Hematopoietic multipotent progenitor cell (in vitro differentiated cells): Measurements from ENCODE around the gene CDK14. TPM values are rescaled to one million over a fixed set of nuclear protein-coding genes. Genes with fewer than 3 reads are reported as not detected.
"Not testable (repeated sequence)": the region's sequence is repeated elsewhere in the genome, so short reads cannot be mapped to it uniquely, and the experiment has no call there.

Experiments used
- DNase-seq, 3 donors: peaks; one replicate each; pipeline ENCODE4 v3.0.0-alpha.2; 2011 to 2015; ENCODE audit warnings: low read depth in 2 of 3, low spot score in 2 of 3
- total RNA-seq: library from RNA; depleted of rRNA; stranded (reverse); fragments of >200 nt; gene quantifications from one replicate; pipeline ENCODE4 v1.2.3, GENCODE V29; 2012

Gene CDK14
- total RNA-seq, 1 donor, result 7.5 TPM

GRCh38 chr7:90713628-90714027 lies 117.5 kb downstream of the CDK14 start:
- no peak for DNase-seq

- DNase-seq, result no peak
These were observed 118.9 kb downstream of the CDK14 start for GRCh38 chr7:90715067-90715466.

GRCh38 chr7:90717296-90718060 lies 121.4 kb downstream of the CDK14 start:
- no peak for DNase-seq

- no peak for DNase-seq
These were observed 123.0 kb downstream of the CDK14 start for GRCh38 chr7:90719155-90719554.

- no peak for DNase-seq
These were observed 125.1 kb downstream of the CDK14 start for GRCh38 chr7:90720984-90721760.

GRCh38 chr7:90721869-90722431 lies 125.8 kb downstream of the CDK14 start:
- DNase-seq, result no peak

GRCh38 chr7:90723233-90723632 lies 127.1 kb downstream of the CDK14 start:
- no peak for DNase-seq

- DNase-seq, result no peak
These were observed 127.7 kb downstream of the CDK14 start for GRCh38 chr7:90723866-90724265.

- DNase-seq, result no peak
These were observed 130.0 kb downstream of the CDK14 start for GRCh38 chr7:90726120-90726519.

GRCh38 chr7:90726623-90727022 lies 130.5 kb downstream of the CDK14 start:
- DNase-seq, result no peak

- DNase-seq, result no peak
These were observed 131.3 kb downstream of the CDK14 start for GRCh38 chr7:90727412-90727811.

GRCh38 chr7:90728568-90728967 lies 132.4 kb downstream of the CDK14 start:
- no peak for DNase-seq

GRCh38 chr7:90735611-90736280 lies 139.6 kb downstream of the CDK14 start:
- not testable (repeated sequence) for DNase-seq

GRCh38 chr7:90736316-90736715 lies 140.2 kb downstream of the CDK14 start:
- DNase-seq, result no peak

- peak in 1 of 3 donors; percentile 13 for DNase-seq
These were observed 141.1 kb downstream of the CDK14 start for GRCh38 chr7:90736968-90737939.

GRCh38 chr7:90738249-90738648 lies 142.1 kb downstream of the CDK14 start:
- no peak for DNase-seq

GRCh38 chr7:90739716-90740115 lies 143.6 kb downstream of the CDK14 start:
- no peak for DNase-seq

GRCh38 chr7:90740386-90740785 lies 144.3 kb downstream of the CDK14 start:
- no peak for DNase-seq

GRCh38 chr7:90743626-90744025 lies 147.5 kb downstream of the CDK14 start:
- DNase-seq, result no peak

GRCh38 chr7:90747516-90747915 lies 151.4 kb downstream of the CDK14 start:
- no peak for DNase-seq
